Astrocyte (in vitro differentiated cells and primary cell): ENCODE measurements around the gene ERO1B. TPM values are rescaled to one million over a fixed set of nuclear protein-coding genes. Genes with fewer than 3 reads are reported as not detected.

Experiments used
- DNase-seq: peaks from one replicate; pipeline ENCODE4 v3.0.0-alpha.2; 2010; ENCODE audit warnings: low read depth
- FAIRE-seq: peaks from 2 replicates; lab custom pipeline; 2011; peaks lifted over from hg19 to GRCh38; lab: Jason Lieb, UNC
- H2AFZ ChIP-seq: 2 replicates; pipeline ENCODE4 v1.6.0; 2012; ENCODE audit warnings: low read depth, low read length, inconsistent platforms
- H3K27ac ChIP-seq: 2 replicates; pipeline ENCODE4 v1.5.1; 2011; ENCODE audit warnings: low read depth, low read length, inconsistent platforms
- H3K27me3 ChIP-seq: 2 replicates; pipeline ENCODE4 v1.6.0; 2011; ENCODE audit warnings: low read length, inconsistent platforms; ENCODE audit not compliant: insufficient read depth
- H3K36me3 ChIP-seq: 2 replicates; pipeline ENCODE4 v1.5.1; 2011; ENCODE audit warnings: low read length, inconsistent platforms; ENCODE audit not compliant: insufficient read depth
- H3K4me1 ChIP-seq: 2 replicates; pipeline ENCODE4 v1.5.1; 2011; ENCODE audit warnings: low read length, inconsistent platforms; ENCODE audit not compliant: insufficient read depth
- H3K4me2 ChIP-seq: 2 replicates; pipeline ENCODE4 v1.6.0; 2012; ENCODE audit warnings: low read length, inconsistent platforms
- H3K4me3 ChIP-seq: 2 replicates; pipeline ENCODE4 v1.5.1; 2011; ENCODE audit warnings: low read depth, mild to moderate bottlenecking, low read length, inconsistent platforms; ENCODE audit not compliant: insufficient read depth
- H3K79me2 ChIP-seq: 2 replicates; pipeline ENCODE4 v1.6.0; 2012; ENCODE audit warnings: mild to moderate bottlenecking, low read length, inconsistent platforms; ENCODE audit not compliant: insufficient read depth
- H3K9ac ChIP-seq: 2 replicates; pipeline ENCODE4 v1.6.0; 2012; ENCODE audit warnings: mild to moderate bottlenecking, low read length, inconsistent platforms
- H3K9me3 ChIP-seq: 2 replicates; pipeline ENCODE4 v1.5.1; 2012; ENCODE audit warnings: low read depth, mild to moderate bottlenecking, low read length, inconsistent platforms; ENCODE audit not compliant: insufficient read depth
- H4K20me1 ChIP-seq: 2 replicates; pipeline ENCODE4 v1.6.0; 2012; ENCODE audit warnings: low read length, inconsistent platforms; ENCODE audit not compliant: insufficient read depth
- H3K27ac Mint-ChIP-seq: one replicate; pipeline ENCODE4 v1.8.0; 2021; ENCODE audit warnings: mild to moderate bottlenecking, mixed read lengths; ENCODE audit not compliant: unreplicated experiment
- H3K27me3 Mint-ChIP-seq: one replicate; pipeline ENCODE4 v1.8.0; 2021; ENCODE audit warnings: low read depth, mixed read lengths; ENCODE audit not compliant: unreplicated experiment
- H3K36me3 Mint-ChIP-seq: one replicate; pipeline ENCODE4 v1.8.0; 2021; ENCODE audit warnings: low read depth, mixed read lengths; ENCODE audit not compliant: unreplicated experiment
- H3K4me1 Mint-ChIP-seq: one replicate; pipeline ENCODE4 v1.8.0; 2021; ENCODE audit warnings: low read depth, mixed read lengths; ENCODE audit not compliant: unreplicated experiment
- H3K4me3 Mint-ChIP-seq: one replicate; pipeline ENCODE4 v1.8.0; 2021; ENCODE audit warnings: mild to moderate bottlenecking, moderate library complexity, mixed read lengths; ENCODE audit not compliant: unreplicated experiment
- H3K9me3 Mint-ChIP-seq: one replicate; pipeline ENCODE4 v1.8.0; 2021; ENCODE audit warnings: mild to moderate bottlenecking, mixed read lengths; ENCODE audit not compliant: unreplicated experiment
- CTCF ChIP-seq: IDR thresholded peaks from 2 replicates; pipeline ENCODE4 v1.5.1; 2011; ENCODE audit warnings: low read depth, mild to moderate bottlenecking, inconsistent platforms, low read length, moderate library complexity; ENCODE audit not compliant: insufficient read depth
- EZH2 ChIP-seq: IDR thresholded peaks from 2 replicates; pipeline ENCODE4 v1.6.1; 2012; ENCODE audit warnings: mild to moderate bottlenecking, low read length, inconsistent platforms; ENCODE audit not compliant: insufficient read depth
- total RNA-seq: library from RNA; stranded (reverse); gene quantifications from 2 replicates; pipeline ENCODE4 v1.2.1, GENCODE V29; 2021

ERO1B gene
- total RNA-seq, 1 donor from 2014 or later = 1.5 TPM

GRCh38 chr1:236280438-236281197, 1.1 kb downstream of the ERO1B start:
- TF ChIP-seq EZH2 = no peak
- no peak for TF ChIP-seq CTCF
- H3K4me3 Mint-ChIP-seq = peak overlapping the region; percentile 93
- no peaks in the 10 kb centered on the region for H3K9me3 ChIP-seq
- H3K4me1 ChIP-seq = peaks cover 5% of the 10 kb centered on the region
- H3K27ac Mint-ChIP-seq = peak overlapping the region; percentile 59
- H3K27me3 ChIP-seq = peaks cover 17% of the 10 kb centered on the region
- peak overlapping the region; percentile 81 for H3K4me3 ChIP-seq
- FAIRE-seq = no peak
- peak overlapping the region; percentile 82 for H3K9ac ChIP-seq
- no peaks in the 10 kb centered on the region for H3K36me3 ChIP-seq
- H3K36me3 Mint-ChIP-seq = no peaks in the 10 kb centered on the region
- H3K79me2 ChIP-seq = no peaks in the 10 kb centered on the region
- peaks cover 12% of the 10 kb centered on the region for H3K27me3 Mint-ChIP-seq
- H4K20me1 ChIP-seq = no peaks in the 10 kb centered on the region
- peak overlapping the region; percentile 97 for H3K4me2 ChIP-seq
- no peaks in the 10 kb centered on the region for H3K4me1 Mint-ChIP-seq
- no peaks in the 10 kb centered on the region for H3K9me3 Mint-ChIP-seq
- H2AFZ ChIP-seq = peak overlapping the region; percentile 95
- DNase-seq = no peak
- no peak overlapping the region for H3K27ac ChIP-seq

GRCh38 chr1:236275586-236275985, 6.2 kb downstream of the ERO1B start:
- no peak overlapping the region for H3K4me3 ChIP-seq
- no peak overlapping the region for H3K27ac ChIP-seq
- no peaks in the 10 kb centered on the region for H3K4me1 Mint-ChIP-seq
- H3K4me1 ChIP-seq = no peaks in the 10 kb centered on the region
- no peak overlapping the region for H3K27ac Mint-ChIP-seq
- H3K27me3 ChIP-seq = no peaks in the 10 kb centered on the region
- H3K36me3 Mint-ChIP-seq = no peaks in the 10 kb centered on the region
- H3K4me3 Mint-ChIP-seq = no peak overlapping the region
- no peak for TF ChIP-seq CTCF
- TF ChIP-seq EZH2 = no peak
- H3K36me3 ChIP-seq = no peaks in the 10 kb centered on the region
- H4K20me1 ChIP-seq = no peaks in the 10 kb centered on the region
- no peak overlapping the region for H3K9ac ChIP-seq
- no peaks in the 10 kb centered on the region for H3K9me3 Mint-ChIP-seq
- DNase-seq = no peak
- peaks cover under 1% of the 10 kb centered on the region for H3K27me3 Mint-ChIP-seq
- no peak for FAIRE-seq
- no peaks in the 10 kb centered on the region for H3K79me2 ChIP-seq
- no peaks in the 10 kb centered on the region for H3K9me3 ChIP-seq
- H3K4me2 ChIP-seq = no peak overlapping the region
- H2AFZ ChIP-seq = no peak overlapping the region

GRCh38 chr1:236275061-236275460, 6.7 kb downstream of the ERO1B start:
- no peak overlapping the region for H3K27ac Mint-ChIP-seq
- H3K4me3 Mint-ChIP-seq = no peak overlapping the region
- Histone ChIP-seq H3K9me3 (no peaks in the 10 kb centered on the region), H3K27ac (no peak overlapping the region), H3K4me3 (no peak overlapping the region), H3K36me3 (no peaks in the 10 kb centered on the region), H3K27me3 (no peaks in the 10 kb centered on the region), H4K20me1 (no peaks in the 10 kb centered on the region), H3K79me2 (no peaks in the 10 kb centered on the region), H3K9ac (no peak overlapping the region), H3K4me2 (no peak overlapping the region), H3K4me1 (no peaks in the 10 kb centered on the region), H2AFZ (no peak overlapping the region)
- no peaks in the 10 kb centered on the region for H3K36me3 Mint-ChIP-seq
- H3K9me3 Mint-ChIP-seq = no peaks in the 10 kb centered on the region
- DNase-seq (no peak), FAIRE-seq (no peak)
- no peaks in the 10 kb centered on the region for H3K27me3 Mint-ChIP-seq
- no peak for TF ChIP-seq CTCF
- no peak for TF ChIP-seq EZH2
- no peaks in the 10 kb centered on the region for H3K4me1 Mint-ChIP-seq
